Measurements from ENCODE around the gene PRR5. TPM values are rescaled to one million over a fixed set of nuclear protein-coding genes. Genes with fewer than 3 reads are reported as not detected.

PRR5 gene
- total RNA-seq, 4 donors from 2014 or later, result 22.2 to 51.5 (median 31.6) TPM

DNA sequence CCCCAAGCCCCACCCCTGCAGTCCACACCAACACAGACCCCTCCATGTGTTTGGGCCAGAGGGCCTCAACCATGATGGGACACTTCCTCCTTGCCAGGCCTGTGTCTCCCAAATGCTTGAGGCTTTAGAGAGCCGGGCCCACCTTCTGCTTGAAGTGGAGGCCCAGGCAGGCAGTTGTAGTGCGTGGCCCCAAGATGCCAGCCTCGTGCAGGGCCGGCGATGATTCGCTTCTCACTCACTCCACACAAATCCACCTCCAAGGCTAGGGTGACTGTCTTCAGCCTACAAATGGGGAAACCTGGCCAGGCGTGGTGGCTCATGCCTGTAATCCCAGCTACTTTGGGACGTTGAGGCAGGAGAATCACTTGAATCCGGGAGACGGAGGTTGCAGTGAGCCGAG lies 5.7 kb downstream of the PRR5 start:
- TF ChIP-seq, protein P1, sequence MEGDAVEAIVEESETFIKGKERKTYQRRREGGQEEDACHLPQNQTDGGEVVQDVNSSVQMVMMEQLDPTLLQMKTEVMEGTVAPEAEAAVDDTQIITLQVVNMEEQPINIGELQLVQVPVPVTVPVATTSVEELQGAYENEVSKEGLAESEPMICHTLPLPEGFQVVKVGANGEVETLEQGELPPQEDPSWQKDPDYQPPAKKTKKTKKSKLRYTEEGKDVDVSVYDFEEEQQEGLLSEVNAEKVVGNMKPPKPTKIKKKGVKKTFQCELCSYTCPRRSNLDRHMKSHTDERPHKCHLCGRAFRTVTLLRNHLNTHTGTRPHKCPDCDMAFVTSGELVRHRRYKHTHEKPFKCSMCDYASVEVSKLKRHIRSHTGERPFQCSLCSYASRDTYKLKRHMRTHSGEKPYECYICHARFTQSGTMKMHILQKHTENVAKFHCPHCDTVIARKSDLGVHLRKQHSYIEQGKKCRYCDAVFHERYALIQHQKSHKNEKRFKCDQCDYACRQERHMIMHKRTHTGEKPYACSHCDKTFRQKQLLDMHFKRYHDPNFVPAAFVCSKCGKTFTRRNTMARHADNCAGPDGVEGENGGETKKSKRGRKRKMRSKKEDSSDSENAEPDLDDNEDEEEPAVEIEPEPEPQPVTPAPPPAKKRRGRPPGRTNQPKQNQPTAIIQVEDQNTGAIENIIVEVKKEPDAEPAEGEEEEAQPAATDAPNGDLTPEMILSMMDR (IDR thresholded peaks at IDR 0.05), result no peak
- no peak for DNase-seq (ENCODE audit: low spot score)

DNA sequence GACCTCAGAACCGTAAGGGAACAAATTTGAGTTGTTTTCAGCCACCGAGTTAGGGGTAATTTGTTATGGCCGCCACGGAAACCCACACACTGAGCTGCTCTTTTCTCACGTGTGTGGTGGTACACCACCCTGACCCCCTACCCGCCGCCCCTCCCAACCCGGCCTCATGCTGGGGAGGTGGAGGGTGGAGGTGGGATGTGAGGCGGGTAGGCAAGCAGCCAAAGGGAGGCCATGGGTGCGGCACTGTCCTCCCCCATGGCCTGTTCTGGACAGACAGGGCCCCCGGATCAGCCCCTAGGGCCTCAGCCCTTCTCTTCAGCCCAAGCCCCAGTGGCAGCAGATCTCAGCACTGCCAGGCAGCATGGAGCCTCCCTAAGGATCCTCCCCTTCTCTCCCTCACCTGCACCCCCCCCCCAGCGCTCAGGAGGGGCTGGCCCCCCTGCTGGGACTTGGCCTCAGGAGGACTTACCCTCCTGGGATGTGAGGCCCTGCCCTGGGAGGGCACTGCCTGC lies 7.9 kb downstream of the PRR5 start:
- TF ChIP-seq, protein P1 (IDR thresholded peaks at IDR 0.05), result no peak
- ATAC-seq (ENCODE audit: low FRiP score), result no peak

More for the DNA sequence above, 5.7 kb downstream of the PRR5 start:
- no peak for ATAC-seq (ENCODE audit: low FRiP score)

DNA sequence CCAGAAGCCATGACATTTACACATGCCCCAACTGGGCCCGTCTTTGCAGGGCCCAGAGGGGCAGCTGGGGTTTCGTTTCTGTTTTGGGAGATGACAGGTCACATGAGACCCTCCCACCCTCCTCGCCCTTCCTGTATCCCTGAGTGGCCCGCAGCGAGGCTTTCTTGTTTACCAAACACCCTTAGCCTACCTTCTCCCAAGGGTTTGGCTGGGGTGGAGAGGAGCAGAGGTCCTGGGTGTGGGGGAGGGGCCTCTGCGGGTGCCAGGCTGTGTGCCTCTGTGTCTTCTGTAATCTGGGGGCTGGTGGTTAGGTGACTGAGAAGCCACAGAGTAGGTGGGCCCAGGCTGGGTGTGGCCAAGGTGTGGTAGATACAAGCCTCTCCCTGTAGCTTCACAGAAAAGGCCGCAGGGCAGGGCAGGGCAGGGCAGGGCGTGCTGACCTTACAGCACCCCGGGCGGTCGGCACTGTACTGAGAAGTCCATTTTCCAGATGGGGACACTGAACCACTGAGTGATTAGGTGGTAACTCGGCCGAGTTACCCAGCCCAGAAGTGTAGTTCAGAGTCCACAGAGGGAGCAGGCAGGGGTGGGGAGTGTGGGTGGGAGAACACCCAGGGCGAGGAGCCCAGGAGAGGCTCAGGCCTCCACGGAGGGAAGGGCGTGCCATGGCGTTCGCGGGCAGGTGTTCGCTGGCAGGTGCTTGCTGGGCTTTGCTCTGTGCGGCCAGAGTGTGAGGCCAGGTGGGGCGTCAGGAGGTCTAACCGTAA lies 8.7 kb downstream of the PRR5 start:
- TF ChIP-seq, protein P1 (IDR thresholded peaks at IDR 0.05), result no peak
- DNase-seq (ENCODE audit: low spot score) (no peak), ATAC-seq (ENCODE audit: low FRiP score) (no peak)

More for the DNA sequence above, 7.9 kb downstream of the PRR5 start:
- no peak for DNase-seq (ENCODE audit: low spot score)

DNA sequence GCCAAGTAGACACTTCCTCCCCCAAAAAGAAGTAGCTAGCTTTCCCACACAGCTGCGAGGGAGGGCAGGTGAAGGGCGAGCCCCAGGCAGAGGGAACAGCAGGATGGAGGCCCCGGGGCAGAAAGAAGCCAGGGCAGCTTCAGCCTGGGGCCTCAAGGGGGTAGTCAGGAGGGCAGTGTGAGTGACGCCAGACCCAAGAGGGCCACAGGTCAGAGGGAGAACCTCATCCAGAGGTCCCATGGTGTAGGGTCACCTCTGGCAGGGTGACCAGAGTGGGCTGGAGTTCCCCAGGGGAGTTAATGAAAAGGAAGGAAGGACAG lies 9.2 kb downstream of the PRR5 start:
- DNase-seq (ENCODE audit: low spot score) (no peak), ATAC-seq (ENCODE audit: low FRiP score) (no peak)
- TF ChIP-seq, protein P1 (IDR thresholded peaks at IDR 0.05), result no peak

DNA sequence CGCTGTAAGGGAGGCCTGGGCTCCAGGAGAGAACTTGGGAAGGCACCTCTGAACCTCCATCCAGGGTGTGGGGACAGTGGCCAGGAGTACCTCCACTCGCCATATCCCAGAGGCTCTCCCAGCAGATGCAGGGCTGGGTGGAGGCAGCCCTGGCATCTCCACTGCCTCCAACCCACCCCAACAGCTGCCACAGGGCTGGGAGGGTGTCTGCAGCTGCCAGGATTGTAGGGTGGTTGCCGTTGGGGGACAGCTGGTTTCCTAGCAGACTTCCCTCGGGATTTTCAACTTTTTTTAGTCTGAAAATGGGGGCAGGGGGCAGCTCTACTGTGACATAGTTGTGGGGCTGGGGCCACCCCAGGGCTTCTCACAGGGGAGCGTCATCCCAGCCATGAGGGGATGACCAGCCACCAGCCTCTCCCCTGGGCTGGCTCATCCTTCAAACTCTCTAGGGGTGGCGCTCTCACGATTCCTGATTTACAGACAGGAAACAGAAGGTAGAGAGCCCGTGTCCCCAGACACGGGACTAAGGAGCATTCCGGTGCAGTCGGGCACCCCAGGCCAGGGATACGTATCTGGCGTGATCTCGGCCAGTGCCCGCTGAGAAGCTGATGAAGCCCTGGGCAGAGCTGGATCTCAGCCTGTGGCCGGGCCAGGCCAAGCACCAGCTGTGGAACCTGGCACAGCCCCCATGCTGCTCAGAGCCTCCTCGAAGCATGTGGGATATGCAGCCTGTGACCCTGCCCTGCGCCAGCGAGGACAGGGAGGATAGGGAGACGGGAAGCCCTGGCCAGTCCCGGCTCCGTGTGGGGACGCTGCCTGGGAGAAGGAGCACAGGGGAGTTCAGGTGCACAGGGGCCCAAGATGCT lies 9.9 kb downstream of the PRR5 start:
- DNase-seq (ENCODE audit: low spot score) (no peak), ATAC-seq (ENCODE audit: low FRiP score) (no peak)
- TF ChIP-seq, protein P1 (IDR thresholded peaks at IDR 0.05), result no peak

DNA sequence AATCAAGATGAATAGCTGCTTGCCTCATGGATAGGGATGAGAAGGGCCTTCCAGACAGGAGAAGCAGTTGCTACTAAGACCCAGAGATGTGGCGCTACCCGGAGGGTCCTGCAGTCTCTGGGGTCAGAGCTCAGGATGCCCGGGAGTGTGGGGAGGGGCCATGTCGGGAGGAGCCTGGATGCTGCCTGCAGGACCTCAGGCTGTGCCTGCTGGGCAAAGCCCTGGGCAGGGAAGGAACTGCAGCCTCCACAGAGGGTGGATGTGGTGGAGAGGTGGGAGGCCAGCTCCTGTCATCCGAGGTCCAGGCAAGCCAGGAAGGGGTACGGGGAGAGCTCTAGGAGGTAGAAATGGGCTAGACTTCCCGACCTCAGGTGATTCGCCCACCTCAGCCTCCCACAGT lies 11.0 kb downstream of the PRR5 start:
- TF ChIP-seq, protein P1 (IDR thresholded peaks at IDR 0.05), result no peak
- ATAC-seq (ENCODE audit: low FRiP score) (no peak), DNase-seq (ENCODE audit: low spot score) (no peak)
